DND-41 (cell line): Measurements from ENCODE around the gene GAS7.
A peak's percentile ranks its signal among the peaks of the same experiment; 100 is the strongest.

Source experiments
- ATAC-seq: fragments of 200-7000 bp; cut with Tn5 transposase; 3 replicates; pipeline ENCODE4 v1.9.1; 2021; ENCODE audit warnings: low read depth; ENCODE audit not compliant: insufficient read depth
- DNase-seq: peaks from one replicate; pipeline ENCODE4 v3.0.0-alpha.2; 2020
- H2AFZ ChIP-seq: 2 replicates; pipeline ENCODE4 v1.6.0; 2012; ENCODE audit warnings: low read depth, low read length
- H3K27ac ChIP-seq: 2 replicates; pipeline ENCODE4 v1.5.1; 2012; ENCODE audit warnings: low read length, inconsistent platforms
- H3K27me3 ChIP-seq: fragments of 200-600 bp; sonication (generic); 2 replicates; pipeline ENCODE4 v1.6.0; 2012; ENCODE audit warnings: low read length, mild to moderate bottlenecking, inconsistent platforms; ENCODE audit not compliant: insufficient read depth, poor library complexity
- H3K36me3 ChIP-seq: 2 replicates; pipeline ENCODE4 v1.5.1; 2012; ENCODE audit warnings: low read length, inconsistent platforms; ENCODE audit not compliant: insufficient read depth
- H3K4me1 ChIP-seq: 2 replicates; pipeline ENCODE4 v1.5.1; 2012; ENCODE audit warnings: mild to moderate bottlenecking, low read length; ENCODE audit not compliant: insufficient read depth
- H3K4me2 ChIP-seq: 2 replicates; pipeline ENCODE4 v1.6.0; 2012; ENCODE audit warnings: mild to moderate bottlenecking, moderate library complexity, low read length, inconsistent platforms; ENCODE audit not compliant: insufficient read depth
- H3K4me3 ChIP-seq, 2 experiments: fragments of 200-600 bp in 1 of 2; shearing (Covaris generic) in 1 of 2; 2 replicates each; pipeline ENCODE4 v1.5.1; 2012 to 2016; ENCODE audit warnings: inconsistent platforms in 2 of 2, low read length in 2 of 2, mild to moderate bottlenecking in 2 of 2, low read depth in 1 of 2, moderate library complexity in 1 of 2
- H3K79me2 ChIP-seq: 2 replicates; pipeline ENCODE4 v1.6.0; 2012; ENCODE audit warnings: low read length, inconsistent platforms; ENCODE audit not compliant: insufficient read depth
- H3K9ac ChIP-seq: 2 replicates; pipeline ENCODE4 v1.6.0; 2012; ENCODE audit warnings: low read depth, mild to moderate bottlenecking, inconsistent platforms, low read length, moderate library complexity
- H3K9me3 ChIP-seq: 2 replicates; pipeline ENCODE4 v1.5.1; 2012; ENCODE audit warnings: low read length, moderate library complexity, mild to moderate bottlenecking, inconsistent platforms; ENCODE audit not compliant: insufficient read depth, severe bottlenecking
- H4K20me1 ChIP-seq: 2 replicates; pipeline ENCODE4 v1.6.0; 2012; ENCODE audit warnings: low read length; ENCODE audit not compliant: insufficient read depth
- EZH2 ChIP-seq: IDR thresholded peaks from 3 replicates; pipeline ENCODE4 v1.6.1; 2012; ENCODE audit warnings: borderline replicate concordance, low read depth, mild to moderate bottlenecking, moderate library complexity, low read length, inconsistent platforms; ENCODE audit not compliant: severe bottlenecking
- TF ChIP-seq, protein P1 (sequence below): IDR thresholded peaks from 2 replicates; pipeline ENCODE4 v1.5.1; 2012; ENCODE audit warnings: borderline replicate concordance, low read length, moderate library complexity, mild to moderate bottlenecking; ENCODE audit not compliant: poor library complexity, severe bottlenecking; ENCODE audit errors: extremely low read depth

GAS7 gene

DNA sequence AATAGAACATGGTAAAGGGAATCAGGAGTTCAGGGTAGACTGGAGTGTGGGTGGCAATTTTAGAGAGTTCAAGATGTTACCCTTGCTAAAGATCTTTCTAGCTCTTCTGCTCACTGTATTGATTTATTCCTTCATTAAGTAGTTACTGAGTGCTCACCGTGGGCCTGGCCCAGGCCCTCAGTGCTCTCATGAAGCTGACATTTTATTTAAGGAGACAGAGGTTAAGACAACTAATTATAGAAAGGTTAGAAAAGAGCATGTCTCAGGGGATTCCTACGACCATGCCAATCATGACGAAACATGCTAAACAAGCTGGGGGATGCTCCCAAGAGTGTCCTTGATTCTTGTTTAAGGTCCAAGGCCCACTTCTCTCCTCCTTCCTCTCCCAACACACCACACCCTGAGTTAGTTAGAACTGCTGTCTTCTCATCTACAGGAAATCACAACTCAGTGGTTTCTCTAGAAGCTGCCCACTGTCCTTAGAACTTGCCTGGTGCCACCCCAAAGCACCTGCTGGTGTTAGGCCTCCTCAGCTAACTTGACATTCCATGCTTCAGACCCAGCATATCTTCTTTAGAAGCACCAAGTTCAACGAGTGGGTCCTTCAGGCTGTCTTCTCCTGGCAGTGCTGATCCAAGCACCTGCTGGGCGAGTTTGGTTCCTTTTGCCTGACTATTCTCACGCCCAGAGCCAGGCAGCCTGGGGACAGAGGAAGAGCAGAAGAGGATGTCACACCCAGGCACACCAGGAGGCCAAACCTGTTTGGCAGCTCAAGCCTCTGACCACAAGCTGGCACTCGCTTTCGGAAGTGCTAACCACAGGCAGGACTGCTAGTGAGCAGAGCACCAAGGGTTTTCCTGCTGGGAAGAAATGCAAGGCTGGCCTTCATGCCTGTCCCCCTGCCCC lies 79.0 kb downstream of the GAS7 start:
- peak overlapping the region; percentile 48 for H3K9ac ChIP-seq
- peak; percentile 73 for DNase-seq
- H3K4me2 ChIP-seq: peak overlapping the region; percentile 51
- no peaks in the 10 kb centered on the region for H3K27me3 ChIP-seq
- no peak overlapping the region; the same call in 1 of the 2 replicates for H2AFZ ChIP-seq
- no peaks in the 10 kb centered on the region for H3K36me3 ChIP-seq
- no peaks in the 10 kb centered on the region for H3K9me3 ChIP-seq
- peak overlapping the region in 1 of 2 experiments; percentile 9; a peak in 1 of 4 replicates for H3K4me3 ChIP-seq
- peak overlapping the region; percentile 96 for H3K27ac ChIP-seq
- H4K20me1 ChIP-seq: no peaks in the 10 kb centered on the region
- H3K4me1 ChIP-seq: peaks cover 99% of the 10 kb centered on the region
- peaks cover 32% of the 10 kb centered on the region for H3K79me2 ChIP-seq
- TF ChIP-seq, protein P1, sequence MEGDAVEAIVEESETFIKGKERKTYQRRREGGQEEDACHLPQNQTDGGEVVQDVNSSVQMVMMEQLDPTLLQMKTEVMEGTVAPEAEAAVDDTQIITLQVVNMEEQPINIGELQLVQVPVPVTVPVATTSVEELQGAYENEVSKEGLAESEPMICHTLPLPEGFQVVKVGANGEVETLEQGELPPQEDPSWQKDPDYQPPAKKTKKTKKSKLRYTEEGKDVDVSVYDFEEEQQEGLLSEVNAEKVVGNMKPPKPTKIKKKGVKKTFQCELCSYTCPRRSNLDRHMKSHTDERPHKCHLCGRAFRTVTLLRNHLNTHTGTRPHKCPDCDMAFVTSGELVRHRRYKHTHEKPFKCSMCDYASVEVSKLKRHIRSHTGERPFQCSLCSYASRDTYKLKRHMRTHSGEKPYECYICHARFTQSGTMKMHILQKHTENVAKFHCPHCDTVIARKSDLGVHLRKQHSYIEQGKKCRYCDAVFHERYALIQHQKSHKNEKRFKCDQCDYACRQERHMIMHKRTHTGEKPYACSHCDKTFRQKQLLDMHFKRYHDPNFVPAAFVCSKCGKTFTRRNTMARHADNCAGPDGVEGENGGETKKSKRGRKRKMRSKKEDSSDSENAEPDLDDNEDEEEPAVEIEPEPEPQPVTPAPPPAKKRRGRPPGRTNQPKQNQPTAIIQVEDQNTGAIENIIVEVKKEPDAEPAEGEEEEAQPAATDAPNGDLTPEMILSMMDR: peak; percentile 8
- no peak for TF ChIP-seq EZH2
- peak; percentile 1; the same call in 1 of the 3 replicates for ATAC-seq

DNA sequence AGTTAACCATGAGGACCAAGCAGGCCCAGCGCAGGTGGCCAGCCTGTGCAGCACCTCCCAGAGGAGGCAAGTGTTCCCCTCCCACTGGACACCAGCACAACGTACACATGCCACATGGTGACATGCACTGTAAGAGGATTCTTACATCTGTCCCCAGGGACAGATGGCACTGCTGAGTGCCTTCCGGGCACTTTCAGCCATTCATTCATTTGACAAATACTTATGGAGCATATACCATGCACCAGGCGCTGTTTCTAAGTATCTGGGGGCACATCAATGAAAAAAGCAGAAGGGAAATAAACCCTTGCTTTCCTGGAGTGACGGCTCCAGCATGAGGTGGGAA lies 79.6 kb downstream of the GAS7 start:
- no peaks in the 10 kb centered on the region for H4K20me1 ChIP-seq
- H3K27me3 ChIP-seq: no peaks in the 10 kb centered on the region
- no peak overlapping the region for H2AFZ ChIP-seq
- no peaks in the 10 kb centered on the region for H3K36me3 ChIP-seq
- H3K9me3 ChIP-seq: no peaks in the 10 kb centered on the region
- H3K27ac ChIP-seq: peak overlapping the region; percentile 96
- H3K9ac ChIP-seq: peak overlapping the region; percentile 48
- DNase-seq (peak; percentile 44), ATAC-seq (no peak)
- TF ChIP-seq EZH2: no peak
- TF ChIP-seq, protein P1: no peak
- H3K4me2 ChIP-seq: peak overlapping the region; percentile 51; the same call in 1 of the 2 replicates
- no peak overlapping the region; a peak in 1 of 4 replicates for H3K4me3 ChIP-seq
- peaks cover 99% of the 10 kb centered on the region for H3K4me1 ChIP-seq
- peaks cover 33% of the 10 kb centered on the region for H3K79me2 ChIP-seq

DNA sequence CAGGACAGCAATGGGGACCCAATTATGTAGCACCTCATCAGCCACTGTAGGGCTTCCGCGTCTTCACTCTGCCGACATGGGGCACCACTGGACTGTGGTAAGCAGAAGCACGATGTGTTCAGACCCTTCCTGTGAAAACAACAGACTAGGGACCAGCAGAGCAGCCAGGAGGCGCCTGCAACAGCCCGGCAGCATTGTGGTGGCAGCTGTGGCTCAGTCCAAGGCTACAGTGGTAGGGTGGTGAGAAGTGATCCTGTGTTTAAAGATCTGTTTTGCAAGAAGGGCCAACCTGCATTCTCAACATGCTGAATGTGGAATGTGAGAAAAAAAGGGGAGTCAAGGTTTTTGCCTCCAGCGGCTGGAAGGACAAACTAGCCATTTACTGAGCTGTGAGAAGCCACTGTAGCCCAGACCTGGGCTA lies 80.8 kb downstream of the GAS7 start:
- Histone ChIP-seq H3K79me2 (peaks cover 37% of the 10 kb centered on the region), H3K4me1 (peaks cover 99% of the 10 kb centered on the region), H3K9me3 (no peaks in the 10 kb centered on the region), H3K36me3 (no peaks in the 10 kb centered on the region), H4K20me1 (no peaks in the 10 kb centered on the region), H3K27me3 (no peaks in the 10 kb centered on the region), H3K9ac (peak overlapping the region; percentile 48), H3K4me3 (peak overlapping the region in 1 of 2 experiments; percentile 10; a peak in 1 of 4 replicates), H2AFZ (no peak overlapping the region), H3K27ac (peak overlapping the region; percentile 96), H3K4me2 (peak overlapping the region; percentile 27)
- TF ChIP-seq EZH2: no peak
- TF ChIP-seq, protein P1: peak; percentile 37
- ATAC-seq (no peak), DNase-seq (peak; percentile 68)
